GM21360 (cell line): ENCODE measurements around the gene TMSB4X.
A peak's percentile ranks its signal among the peaks of the same experiment; 100 is the strongest.
"Not testable (repeated sequence)": the region's sequence is repeated elsewhere in the genome, so short reads cannot be mapped to it uniquely, and the experiment has no call there.

Source experiments
- ATAC-seq: cut with Tn5 transposase; IDR thresholded peaks from one replicate; pipeline ENCODE4 v1.9.1; 2021; ENCODE audit warnings: mild to moderate bottlenecking, moderate library complexity; ENCODE audit not compliant: unreplicated experiment

TMSB4X gene

DNA sequence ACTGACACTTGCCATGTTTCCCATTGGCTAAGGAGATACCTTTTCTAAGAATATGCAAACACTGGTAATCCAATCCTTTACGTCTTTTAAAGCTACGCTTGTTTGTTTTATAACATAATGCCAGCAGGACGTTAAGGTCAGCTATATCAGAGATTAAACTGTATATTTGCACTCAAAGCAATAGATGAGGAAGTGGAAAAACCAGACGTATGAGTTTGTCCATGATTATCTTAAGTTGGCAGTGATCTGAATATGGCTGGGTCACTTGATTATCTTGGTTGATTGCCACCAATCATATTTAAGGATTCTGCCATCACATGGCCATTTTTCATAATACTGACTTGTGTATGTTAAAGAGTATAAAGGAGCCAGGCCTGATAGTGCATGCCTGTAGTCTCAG lies 19.4 kb downstream of the TMSB4X start:
- ATAC-seq = no peak

DNA sequence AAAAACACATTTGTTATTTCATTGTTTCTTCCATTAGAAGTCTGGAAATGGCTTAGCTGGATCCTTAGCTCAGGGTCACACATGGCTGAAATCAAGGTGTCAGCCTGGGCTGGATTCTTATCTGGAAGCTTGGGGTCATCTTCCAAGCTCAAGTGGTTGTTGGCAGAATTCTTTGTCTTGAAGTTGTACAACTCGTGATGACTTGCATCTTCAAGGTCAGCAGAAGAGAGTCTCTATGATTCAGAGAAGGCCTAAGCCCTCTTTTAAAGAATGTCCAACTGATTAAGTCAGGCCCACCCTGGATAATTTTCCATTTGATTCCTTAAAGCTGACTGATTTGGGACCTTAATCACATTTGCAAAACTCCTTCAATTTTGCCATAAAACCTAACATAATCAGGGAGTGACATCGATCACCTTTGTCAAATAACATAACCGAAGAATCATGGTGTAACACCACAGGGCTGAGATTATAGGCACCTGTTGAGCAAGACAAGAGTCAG lies 22.1 kb downstream of the TMSB4X start:
- ATAC-seq = no peak

DNA sequence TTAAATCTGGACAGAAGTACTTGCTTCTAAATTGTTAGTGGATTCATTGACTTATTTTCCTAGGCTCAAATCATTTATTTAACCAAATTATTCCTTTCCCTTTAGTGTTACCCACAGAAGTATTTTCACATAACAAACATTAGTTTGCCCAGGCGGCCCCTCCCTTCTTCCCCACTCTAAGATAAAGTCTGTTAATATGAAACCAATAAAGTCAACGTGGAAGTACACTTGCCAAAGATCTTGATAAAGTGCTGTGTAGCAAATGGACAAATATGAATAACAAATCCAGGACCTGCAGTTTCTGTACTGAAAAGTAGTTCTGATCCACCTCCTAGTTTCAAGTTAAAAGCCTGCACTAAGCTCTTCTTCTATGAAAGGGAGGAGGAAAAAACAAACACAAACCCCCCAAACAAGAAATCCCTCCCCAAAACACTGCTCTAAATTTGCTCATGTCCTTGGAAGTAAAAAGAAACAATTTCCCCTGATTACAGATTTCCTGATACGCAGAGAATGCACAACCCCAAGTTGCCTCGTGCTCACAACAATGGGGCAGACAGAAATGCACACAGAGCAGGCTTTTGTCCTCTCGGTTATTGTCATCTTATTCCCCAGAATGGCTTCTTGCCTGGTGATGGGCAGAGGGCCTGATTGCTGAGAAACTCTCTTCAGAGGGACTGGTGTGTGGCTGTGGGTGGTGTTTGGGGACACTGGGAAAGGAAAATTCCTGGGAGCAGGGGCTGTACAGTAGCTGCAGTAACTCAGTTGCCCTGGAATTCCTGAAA lies 23.2 kb downstream of the TMSB4X start:
- no peak for ATAC-seq

- peak; percentile 49 for ATAC-seq
Observed at GRCh38 chrX:12999422-12999821, 24.5 kb downstream of the TMSB4X start.

- peak; percentile 46 for ATAC-seq
Observed at GRCh38 chrX:13000301-13000811, 25.4 kb downstream of the TMSB4X start.

- ATAC-seq = no peak
Observed at GRCh38 chrX:13001097-13001496, 26.2 kb downstream of the TMSB4X start.

- ATAC-seq = no peak
Observed at GRCh38 chrX:13001961-13002671, 27.2 kb downstream of the TMSB4X start.

DNA sequence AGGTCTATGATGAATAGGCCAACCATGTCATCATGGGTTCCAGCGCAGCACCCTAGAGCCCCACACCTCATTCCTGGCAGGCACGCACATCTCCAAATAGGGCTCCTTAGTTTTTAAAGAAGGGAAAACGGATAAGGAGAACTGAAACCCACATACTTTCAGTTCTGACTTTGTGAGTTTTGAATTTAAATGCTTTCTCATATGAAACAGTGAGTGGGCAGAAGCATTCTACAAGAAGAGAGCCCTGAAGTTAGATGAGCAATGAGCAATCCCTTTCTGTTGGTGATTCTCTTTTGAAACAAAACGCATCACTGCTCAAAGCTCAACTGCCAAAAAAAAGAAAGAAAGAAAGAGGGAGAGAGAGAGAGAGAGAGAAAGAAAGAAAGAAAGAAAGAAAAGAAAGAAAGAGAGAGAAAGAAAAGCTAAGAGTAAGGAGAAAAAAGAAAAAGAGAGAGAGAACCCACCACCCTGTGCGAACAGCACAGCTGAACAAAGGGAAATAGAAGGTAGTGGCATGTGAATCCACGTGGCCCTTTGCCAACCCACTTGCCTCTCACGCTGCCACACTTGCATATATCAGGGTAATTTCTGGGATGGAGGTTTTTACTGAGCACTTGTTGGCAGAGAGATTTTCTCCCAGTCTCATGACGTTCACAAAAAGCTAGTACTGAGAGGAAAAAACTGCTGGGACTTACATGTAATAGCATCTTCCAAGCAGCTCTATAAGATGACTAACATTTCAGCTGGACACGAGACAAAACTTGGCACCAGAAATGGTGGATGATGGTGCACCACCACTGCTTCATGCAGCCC lies 31.0 kb downstream of the TMSB4X start:
- peak; percentile 55 for ATAC-seq

- peak; percentile 4 for ATAC-seq
Observed at GRCh38 chrX:13007519-13008188, 32.7 kb downstream of the TMSB4X start.

DNA sequence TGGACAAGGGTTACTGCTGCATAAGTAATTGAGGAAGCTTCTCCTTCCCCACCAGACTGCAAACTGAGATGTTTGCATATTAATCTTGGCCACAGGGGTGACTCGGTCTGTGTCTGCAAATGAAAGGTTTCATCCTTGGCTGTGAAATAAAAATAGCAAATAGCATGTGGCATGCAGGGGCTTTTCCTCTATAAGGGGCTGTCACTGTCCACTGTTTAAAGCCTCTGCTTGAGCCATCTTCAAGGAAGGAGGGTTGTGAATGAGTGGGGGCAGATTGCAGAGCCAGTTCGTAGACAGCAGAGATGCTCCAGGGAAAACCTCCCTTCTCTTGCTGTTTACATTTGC lies 33.3 kb downstream of the TMSB4X start:
- peak; percentile 33 for ATAC-seq

GRCh38 chrX:13008851-13009250 lies 33.9 kb downstream of the TMSB4X start:
- ATAC-seq = no peak

DNA sequence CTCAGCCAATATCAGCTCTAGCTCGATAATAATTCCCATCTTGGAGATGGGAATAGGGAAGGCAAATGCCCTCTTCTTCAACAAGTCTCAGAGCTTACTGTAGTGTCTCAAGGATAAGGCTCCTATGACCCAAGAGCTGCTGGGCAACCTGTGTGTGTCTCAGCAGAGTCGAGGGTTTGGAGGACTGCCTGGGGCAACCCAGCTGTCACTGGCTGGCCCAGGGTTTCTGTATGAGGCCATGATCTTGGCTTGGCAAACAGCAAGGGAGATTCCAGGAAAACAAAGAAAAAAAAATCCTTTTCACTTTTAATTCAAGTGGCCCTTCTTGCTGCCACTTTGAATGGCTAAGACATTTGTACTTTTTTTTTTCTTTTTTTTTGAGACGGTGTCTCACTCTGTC lies 34.4 kb downstream of the TMSB4X start:
- ATAC-seq = no peak

- ATAC-seq = no peak
Observed at GRCh38 chrX:13009844-13010243, 34.9 kb downstream of the TMSB4X start.

DNA sequence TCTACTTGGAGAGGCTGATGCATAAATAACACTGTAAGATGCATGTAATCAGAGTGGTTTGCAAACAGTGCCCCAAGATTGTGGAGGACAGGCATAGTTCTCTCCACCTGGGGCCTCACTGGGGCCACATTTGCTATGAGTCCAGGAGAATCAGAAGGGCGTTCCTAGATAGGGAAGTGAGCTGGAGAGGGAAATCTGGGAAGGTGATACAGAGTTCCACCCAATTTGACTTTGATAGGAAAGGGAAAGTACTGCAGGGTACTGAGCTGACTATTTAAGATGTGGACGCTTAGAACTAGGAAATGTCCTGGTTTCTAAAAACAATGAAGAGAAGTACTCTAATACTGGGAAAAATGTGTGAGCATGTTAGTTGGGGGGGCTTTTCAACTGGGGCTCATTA lies 35.6 kb downstream of the TMSB4X start:
- ATAC-seq = no peak

DNA sequence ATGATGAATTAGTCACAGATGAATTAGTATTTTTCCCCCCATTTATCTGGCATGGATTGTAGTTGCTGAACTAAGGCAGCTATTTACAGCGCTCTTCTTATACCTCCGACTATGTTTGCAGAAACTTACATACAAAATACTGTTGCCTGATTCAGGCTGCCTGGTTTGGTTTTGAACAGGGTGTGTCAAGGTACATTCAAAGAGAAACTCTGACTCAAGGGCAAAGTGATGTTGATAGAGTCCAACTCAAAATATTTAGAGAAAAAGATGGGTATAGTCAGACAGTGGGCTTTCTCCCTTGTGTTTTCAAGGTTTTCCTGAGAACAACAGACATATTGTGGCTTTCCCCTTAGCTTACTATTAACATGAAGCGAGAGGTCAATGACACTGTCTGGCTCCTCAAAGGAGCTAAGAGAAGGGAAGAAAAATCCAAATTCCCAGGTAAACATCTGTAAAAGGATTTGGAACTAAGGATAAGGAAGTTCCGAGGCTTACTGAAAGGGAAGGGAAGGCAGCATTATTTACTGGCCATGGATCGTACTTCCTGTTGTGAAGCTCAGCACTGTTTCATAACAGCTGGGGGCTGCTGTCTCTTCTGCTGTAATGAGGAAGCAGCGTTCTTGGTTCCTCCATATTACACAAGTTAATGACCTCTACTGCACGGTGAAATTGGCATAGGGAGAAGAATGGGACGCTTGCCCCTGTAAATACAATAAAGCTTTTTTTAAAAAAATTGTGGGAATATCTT lies 38.6 kb downstream of the TMSB4X start:
- peak; percentile 78 for ATAC-seq

DNA sequence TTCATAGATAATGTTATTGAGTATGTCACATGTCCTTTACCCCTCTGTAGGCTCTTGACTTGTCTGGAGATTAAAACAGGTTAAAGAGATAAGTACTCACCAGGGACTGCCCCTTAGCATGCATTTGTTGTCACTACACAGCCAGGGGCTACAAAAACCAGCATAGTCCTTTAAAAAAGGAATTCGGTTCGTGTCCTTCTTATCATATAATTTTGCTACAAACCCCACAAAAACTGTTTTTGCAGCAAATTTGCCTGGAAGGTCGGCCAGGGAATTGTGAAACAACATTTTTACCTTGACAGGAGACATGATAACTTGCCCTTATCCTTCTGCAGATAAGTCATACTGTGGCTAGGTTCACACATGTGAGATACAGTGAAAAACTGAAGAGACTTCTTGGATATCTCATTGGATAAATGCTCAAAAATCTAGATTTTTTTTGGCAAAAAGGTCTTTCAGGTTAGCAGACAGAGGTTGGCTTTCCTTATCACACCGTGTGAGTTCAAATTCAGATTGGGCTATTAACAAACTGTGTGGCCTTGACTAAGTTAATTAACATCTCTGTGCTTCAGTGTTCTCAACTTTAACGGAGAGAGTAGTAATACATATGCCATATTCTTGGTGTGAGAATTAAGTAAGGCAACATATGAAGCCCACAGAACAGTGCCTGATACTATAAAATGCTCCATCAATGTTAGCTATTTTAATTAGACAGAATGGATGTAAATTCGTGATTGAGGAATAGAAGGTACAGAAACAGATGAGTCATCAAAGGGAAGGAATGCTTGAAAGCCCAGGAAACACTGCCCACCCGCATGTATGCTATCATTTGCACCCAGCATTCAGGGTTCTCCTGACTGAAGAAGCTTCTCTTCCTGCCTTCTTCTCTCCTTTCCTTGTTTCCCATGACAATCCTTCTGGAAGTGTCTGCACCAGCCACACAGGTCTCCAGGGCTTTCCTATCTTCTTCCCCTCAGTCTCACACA lies 39.5 kb downstream of the TMSB4X start:
- peak; percentile 32 for ATAC-seq

DNA sequence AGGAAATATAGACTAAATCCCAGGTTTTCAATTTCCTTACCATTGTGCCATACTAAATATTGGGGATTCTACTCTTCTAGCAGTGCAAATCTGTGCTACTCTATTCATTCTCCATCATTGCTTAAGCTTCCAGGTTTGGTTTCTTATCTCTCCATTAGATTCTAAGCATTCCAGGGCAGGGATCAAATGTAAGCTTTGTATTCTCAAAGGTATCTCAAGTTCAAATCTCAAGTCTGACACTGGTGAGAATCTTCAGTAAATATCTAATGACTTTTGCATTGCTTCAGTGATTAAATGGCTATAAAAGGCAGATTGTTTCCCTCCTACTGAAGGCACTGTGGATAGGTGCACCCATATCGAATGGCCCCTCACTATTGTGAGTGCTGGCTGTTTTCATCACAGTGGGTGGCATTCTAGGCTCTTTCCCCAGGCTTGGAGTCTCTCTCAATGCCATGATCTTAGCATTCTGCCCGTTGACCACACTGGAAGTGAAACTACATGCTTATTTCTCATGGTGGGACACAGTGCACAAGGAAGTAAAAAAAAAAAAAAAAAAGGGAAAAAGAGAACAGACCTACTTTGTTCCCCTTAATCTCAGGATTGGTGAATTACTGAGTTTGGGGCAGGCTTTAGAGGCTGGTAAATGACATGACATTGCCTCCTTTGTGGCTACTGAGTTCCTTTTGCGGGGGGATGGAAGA lies 40.8 kb downstream of the TMSB4X start:
- ATAC-seq = no peak

DNA sequence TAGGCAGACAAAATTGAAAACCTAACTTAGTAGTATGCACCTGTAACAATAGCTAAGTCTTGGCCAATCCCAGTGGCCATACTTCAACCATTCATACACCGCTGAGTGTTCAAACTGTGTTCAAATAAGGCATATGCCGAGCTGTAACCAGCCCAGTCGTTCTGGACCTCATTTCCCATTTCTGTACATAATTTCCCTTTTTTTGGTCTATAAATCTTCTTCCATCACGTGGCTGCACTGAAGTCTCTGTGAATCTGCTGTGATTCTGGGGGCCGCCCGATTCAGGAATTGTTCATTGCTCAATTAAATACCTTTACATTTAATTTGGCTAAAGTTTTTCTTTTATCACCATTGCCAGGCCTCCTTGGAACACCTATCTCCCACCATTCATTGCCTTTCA lies 41.8 kb downstream of the TMSB4X start:
- not testable (repeated sequence) for ATAC-seq
